GM23338 (cell line): ENCODE data around the gene PMEL. TPM values are rescaled to one million over a fixed set of nuclear protein-coding genes. Genes with fewer than 3 reads are reported as not detected.

Experiments
- ATAC-seq: fragments of 200-7000 bp; cut with Tn5 transposase; 3 replicates; pipeline ENCODE4 v1.9.1; 2020
- DNase-seq: peaks from one replicate; pipeline ENCODE4 v3.0.0-alpha.2; 2015; ENCODE audit warnings: low spot score
- H2AFZ ChIP-seq: fragments of 200-600 bp; sonication (generic); 2 replicates; pipeline ENCODE4 v1.8.0; 2016; ENCODE audit warnings: antibody characterized with exemption, mild to moderate bottlenecking, moderate library complexity
- H3F3A ChIP-seq: fragments of 200-600 bp; sonication (generic); replicated peaks from 2 replicates; pipeline ENCODE4 v1.8.0; 2017; ENCODE audit warnings: antibody characterized with exemption, mixed run types, low read depth
- H3K27ac ChIP-seq: fragments of 200-600 bp; sonication (generic); 2 replicates; pipeline ENCODE4 v1.6.1; 2016; ENCODE audit warnings: low read depth
- H3K27me3 ChIP-seq: fragments of 200-600 bp; sonication (generic); 2 replicates; pipeline ENCODE4 v1.8.0; 2016; ENCODE audit warnings: mild to moderate bottlenecking, mixed run types, moderate library complexity; ENCODE audit not compliant: insufficient read depth
- H3K36me3 ChIP-seq: fragments of 200-600 bp; sonication (generic); 2 replicates; pipeline ENCODE4 v1.8.0; 2016; ENCODE audit warnings: mild to moderate bottlenecking; ENCODE audit not compliant: insufficient read depth
- H3K4me1 ChIP-seq: fragments of 200-600 bp; sonication (generic); 2 replicates; pipeline ENCODE4 v1.8.0; 2016; ENCODE audit warnings: mild to moderate bottlenecking, moderate library complexity; ENCODE audit not compliant: insufficient read depth
- H3K4me2 ChIP-seq: fragments of 200-600 bp; sonication (generic); 2 replicates; pipeline ENCODE4 v1.7.1; 2017; ENCODE audit warnings: mixed run types
- H3K4me3 ChIP-seq: fragments of 200-600 bp; sonication (generic); 2 replicates; pipeline ENCODE4 v1.6.1; 2016; ENCODE audit warnings: mixed run types
- H3K79me2 ChIP-seq: fragments of 200-600 bp; sonication (generic); replicated peaks from 2 replicates; pipeline ENCODE4 v1.8.0; 2017; ENCODE audit warnings: mild to moderate bottlenecking; ENCODE audit not compliant: insufficient read depth
- H3K9me2 ChIP-seq: fragments of 200-600 bp; sonication (generic); 2 replicates; pipeline ENCODE4 v1.8.0; 2017; ENCODE audit not compliant: insufficient read depth
- H4K20me1 ChIP-seq: fragments of 200-600 bp; sonication (generic); replicated peaks from 2 replicates; pipeline ENCODE4 v1.8.0; 2017; ENCODE audit warnings: mild to moderate bottlenecking; ENCODE audit not compliant: insufficient read depth
- H3K27ac Mint-ChIP-seq: 2 replicates; pipeline ENCODE4 v1.8.0; 2020; ENCODE audit warnings: inconsistent platforms, mild to moderate bottlenecking, moderate library complexity, mixed read lengths
- H3K27me3 Mint-ChIP-seq: 3 replicates; pipeline ENCODE4 v1.8.0; 2022; ENCODE audit warnings: low read depth, mild to moderate bottlenecking, moderate library complexity, mixed read lengths, inconsistent platforms; ENCODE audit not compliant: insufficient read depth, poor library complexity
- H3K36me3 Mint-ChIP-seq: 3 replicates; pipeline ENCODE4 v1.8.0; 2021; ENCODE audit warnings: low read depth, mild to moderate bottlenecking, inconsistent platforms, moderate library complexity, mixed read lengths
- H3K4me1 Mint-ChIP-seq: 3 replicates; pipeline ENCODE4 v1.8.0; 2020; ENCODE audit warnings: mild to moderate bottlenecking, inconsistent platforms, mixed read lengths
- H3K4me3 Mint-ChIP-seq: 3 replicates; pipeline ENCODE4 v1.8.0; 2021; ENCODE audit warnings: moderate library complexity, mild to moderate bottlenecking, inconsistent platforms, mixed read lengths
- H3K9me3 Mint-ChIP-seq: 3 replicates; pipeline ENCODE4 v1.8.0; 2020; ENCODE audit warnings: moderate library complexity, mild to moderate bottlenecking, inconsistent platforms, mixed read lengths
- CREB1 ChIP-seq: fragments of 250-450 bp; sonication (Bioruptor Pico); IDR thresholded peaks from 2 replicates; pipeline ENCODE4 v1.5.0; 2020; ENCODE audit warnings: low read depth, mild to moderate bottlenecking, moderate library complexity
- ETS1 ChIP-seq: IDR thresholded peaks from 2 replicates; pipeline ENCODE4 v1.6.1; 2016; ENCODE audit warnings: antibody characterized with exemption
- EZH2 ChIP-seq: fragments of 200-600 bp; sonication (generic); IDR thresholded peaks from one replicate; pipeline ENCODE4 v1.8.0; 2017; ENCODE audit warnings: antibody characterized with exemption, mild to moderate bottlenecking, low read depth; ENCODE audit not compliant: unreplicated experiment
- EZH2phosphoT487 ChIP-seq: fragments of 200-600 bp; sonication (generic); IDR thresholded peaks from one replicate; pipeline ENCODE4 v1.8.1; 2018; ENCODE audit warnings: antibody characterized with exemption; ENCODE audit not compliant: unreplicated experiment
- JUNB ChIP-seq: IDR thresholded peaks from one replicate; pipeline ENCODE4 v1.6.1; 2016; ENCODE audit warnings: antibody characterized with exemption; ENCODE audit not compliant: unreplicated experiment
- NANOG ChIP-seq: IDR thresholded peaks from 2 replicates; pipeline ENCODE4 v1.6.1; 2016; ENCODE audit warnings: antibody characterized with exemption, borderline replicate concordance
- POLR2AphosphoS5 ChIP-seq: IDR thresholded peaks from 2 replicates; pipeline ENCODE4 v1.6.1; 2016; ENCODE audit warnings: antibody characterized with exemption, low read depth
- REST ChIP-seq: IDR thresholded peaks from one replicate; pipeline ENCODE4 v1.6.1; 2018; ENCODE audit warnings: antibody characterized with exemption; ENCODE audit not compliant: unreplicated experiment
- ZNF114 ChIP-seq: fragments of 250-450 bp; sonication (Bioruptor Pico); IDR thresholded peaks from 2 replicates; pipeline ENCODE4 v1.5.0; 2020; ENCODE audit warnings: mild to moderate bottlenecking, moderate library complexity
- ZNF331 ChIP-seq: fragments of 250-450 bp; sonication (Bioruptor Pico); IDR thresholded peaks from 2 replicates; pipeline ENCODE4 v1.5.0; 2020; ENCODE audit warnings: low read depth, mild to moderate bottlenecking, moderate library complexity
- ZNF462 ChIP-seq: fragments of 250-450 bp; sonication (Bioruptor Pico); IDR thresholded peaks from 2 replicates; pipeline ENCODE4 v1.5.0; 2020; ENCODE audit warnings: mild to moderate bottlenecking, moderate library complexity
- polyA plus RNA-seq: library from polyadenylated mRNA; unstranded; fragments of >200 nt; fragmentation: Nextera tagmentation; extraction: Ambion mirVana; gene quantifications from 2 replicates; pipeline ENCODE4 v1.2.1, GENCODE V29; 2016
- total RNA-seq: library from RNA; depleted of rRNA; stranded (reverse); fragments of >200 nt; shearing (Covaris generic); gene quantifications from 2 replicates; pipeline ENCODE4 v1.2.3, GENCODE V29; 2014

The PMEL gene
- total and polyA plus RNA-seq, 2 experiments from 2014 or later: 68.1 to 108 TPM

- no peaks in the 10 kb centered on the region for H3K79me2 ChIP-seq
Observed at GRCh38 chr12:55942055-55942454, 23.8 kb downstream of the PMEL start.

More at GRCh38 chr12:55942055-55942454, 23.8 kb downstream of the PMEL start:
- no peak overlapping the region for H3K4me3 Mint-ChIP-seq
- Histone ChIP-seq H4K20me1 (no peaks in the 10 kb centered on the region), H2AFZ (no peak overlapping the region), H3K4me2 (no peak overlapping the region), H3K27me3 (no peaks in the 10 kb centered on the region), H3K4me1 (peaks cover 5% of the 10 kb centered on the region), H3K27ac (no peak overlapping the region), H3K36me3 (no peaks in the 10 kb centered on the region), H3K9me2 (no peaks in the 10 kb centered on the region), H3K4me3 (no peak overlapping the region), H3F3A (no peaks in the 10 kb centered on the region)
- peaks cover 10% of the 10 kb centered on the region for H3K27me3 Mint-ChIP-seq
- H3K27ac Mint-ChIP-seq: no peak overlapping the region
- H3K4me1 Mint-ChIP-seq: peaks cover 9% of the 10 kb centered on the region
- ATAC-seq (no peak), DNase-seq (no peak)
- no peaks in the 10 kb centered on the region for H3K9me3 Mint-ChIP-seq
- no peak for TF ChIP-seq POLR2AphosphoS5
- no peak for TF ChIP-seq CREB1
- no peak for TF ChIP-seq EZH2phosphoT487
- TF ChIP-seq ZNF462 (CRISPR knock-in tag): no peak
- no peak for TF ChIP-seq EZH2
- TF ChIP-seq ETS1: no peak
- TF ChIP-seq REST: no peak
- TF ChIP-seq ZNF114: no peak
- TF ChIP-seq ZNF331: no peak
- TF ChIP-seq JUNB: no peak
- TF ChIP-seq NANOG: no peak
- H3K36me3 Mint-ChIP-seq: no peaks in the 10 kb centered on the region
